Ectodermal cell (in vitro differentiated cells): ENCODE results near the gene ST3GAL4. TPM values are rescaled to one million over a fixed set of nuclear protein-coding genes. Genes with fewer than 3 reads are reported as not detected.
A peak's percentile ranks its signal among the peaks of the same experiment; 100 is the strongest.
"Not testable (repeated sequence)": the region's sequence is repeated elsewhere in the genome, so short reads cannot be mapped to it uniquely, and the experiment has no call there.

Experiments used
- H3K27ac ChIP-seq: 2 replicates; pipeline ENCODE4 v1.7.0; 2013; ENCODE audit warnings: mild to moderate bottlenecking, low read depth, low read length; ENCODE audit not compliant: insufficient read depth, poor library complexity, severe bottlenecking
- H3K27me3 ChIP-seq: 2 replicates; pipeline ENCODE4 v1.7.0; 2013; ENCODE audit warnings: mild to moderate bottlenecking, low read length; ENCODE audit not compliant: insufficient read depth, control insufficient read depth, poor library complexity, severe bottlenecking
- H3K36me3 ChIP-seq: one replicate; pipeline ENCODE4 v1.7.0; 2013; ENCODE audit warnings: low read length; ENCODE audit not compliant: control insufficient read depth, insufficient read depth
- H3K4me1 ChIP-seq: one replicate; pipeline ENCODE4 v1.7.0; 2013; ENCODE audit warnings: low read length; ENCODE audit not compliant: control insufficient read depth, insufficient read depth
- H3K4me3 ChIP-seq: 2 replicates; pipeline ENCODE4 v1.7.0; 2013; ENCODE audit warnings: low read depth, low read length, control low read depth; ENCODE audit not compliant: insufficient read depth
- H3K9me3 ChIP-seq: 2 replicates; pipeline ENCODE4 v1.7.0; 2013; ENCODE audit warnings: mild to moderate bottlenecking, low read length, moderate library complexity; ENCODE audit not compliant: control insufficient read depth
- WGBS, 2 experiments: methylation state at CpG; one replicate each; pipeline ENCODE4 v1.1.7; 2013; ENCODE audit warnings: missing lambda C conversion rate in 2 of 2; 5-methylcytosine and 5-hydroxymethylcytosine counted together
- polyA plus RNA-seq, 4 experiments: library from polyadenylated mRNA; stranded (reverse); fragments of 50-300 nt; gene quantifications; one replicate each; pipeline ENCODE4 v1.2.3, GENCODE V29; 2013

The ST3GAL4 gene, protein sequence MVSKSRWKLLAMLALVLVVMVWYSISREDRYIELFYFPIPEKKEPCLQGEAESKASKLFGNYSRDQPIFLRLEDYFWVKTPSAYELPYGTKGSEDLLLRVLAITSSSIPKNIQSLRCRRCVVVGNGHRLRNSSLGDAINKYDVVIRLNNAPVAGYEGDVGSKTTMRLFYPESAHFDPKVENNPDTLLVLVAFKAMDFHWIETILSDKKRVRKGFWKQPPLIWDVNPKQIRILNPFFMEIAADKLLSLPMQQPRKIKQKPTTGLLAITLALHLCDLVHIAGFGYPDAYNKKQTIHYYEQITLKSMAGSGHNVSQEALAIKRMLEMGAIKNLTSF
- 16.6 TPM for polyA plus RNA-seq (2013, experiment 1 of 4)
- 16.3 TPM for polyA plus RNA-seq (2013, experiment 2 of 4)
- polyA plus RNA-seq (2013, experiment 3 of 4): 13.0 TPM
- 14.2 TPM for polyA plus RNA-seq (2013, experiment 4 of 4)

DNA sequence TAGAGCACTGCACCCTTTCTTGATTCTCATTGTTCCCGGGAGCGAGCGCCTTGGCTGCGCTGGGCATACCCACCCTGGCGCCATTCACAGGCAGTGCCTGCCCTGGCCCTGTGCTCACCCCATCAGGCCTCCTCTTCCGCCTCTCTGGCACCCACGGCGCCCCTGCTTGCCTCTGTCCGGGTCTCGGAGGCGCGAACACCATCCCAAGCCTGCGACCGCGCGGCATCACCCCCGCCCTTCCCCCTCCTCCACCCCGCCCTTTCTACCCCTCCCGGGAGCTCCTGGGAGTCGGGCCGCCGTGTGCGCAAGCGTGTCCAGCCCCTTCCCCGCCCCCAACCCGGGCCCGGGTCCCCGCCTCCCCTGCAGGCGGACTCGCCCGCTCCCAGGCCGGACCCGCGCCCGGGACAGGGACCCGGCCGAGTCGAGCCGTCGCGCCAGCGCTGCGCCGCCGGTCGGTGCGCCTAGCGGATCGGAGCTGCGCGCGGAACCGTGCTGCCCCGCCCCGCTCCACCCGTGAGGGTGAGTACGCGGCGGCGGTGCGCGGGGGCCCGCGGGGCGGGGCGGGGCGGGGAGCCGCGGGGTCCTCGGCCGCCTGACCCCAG lies at the start of gene ST3GAL4:
ST3GAL4 (plus strand) TSS at position 363 of the 602 bp plus-strand sequence. CDS start 50,470 bp downstream, outside the sequence.
- H3K9me3 ChIP-seq: no peaks in the 10 kb centered on the region
- H3K36me3 ChIP-seq: no peaks in the 10 kb centered on the region
- peaks cover 26% of the 10 kb centered on the region for H3K4me1 ChIP-seq
- peak within 1 kb of the TSS; percentile 76 for H3K4me3 ChIP-seq
- peak within 1 kb of the TSS; percentile 0 for H3K27ac ChIP-seq
- WGBS, 2 experiments: 0% methylated on average over 71 of the region's 71 CpGs
- H3K27me3 ChIP-seq: no peaks in the 10 kb centered on the region

DNA sequence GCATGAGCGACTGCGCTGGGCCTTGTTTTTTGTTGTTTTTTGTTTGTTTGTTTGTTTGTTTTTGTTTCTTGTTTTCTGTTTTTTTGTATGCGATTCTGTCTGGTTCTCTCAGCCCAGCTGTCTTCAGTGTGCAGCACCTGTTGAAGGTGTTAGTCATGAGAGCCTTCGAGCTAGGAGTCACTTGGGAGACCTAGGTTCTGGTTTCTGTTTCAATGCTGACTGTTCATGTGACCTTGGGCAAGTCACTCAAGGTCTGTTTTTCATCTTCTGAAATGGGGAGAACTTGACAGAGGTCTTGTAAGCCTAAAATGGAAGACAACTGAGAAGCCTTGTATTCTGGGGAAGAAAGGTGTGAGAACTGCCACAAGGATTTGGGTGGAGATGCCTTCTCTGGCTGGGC lies 49.8 kb upstream of the ST3GAL4 start:
- no peak overlapping the region for H3K4me3 ChIP-seq
- H3K9me3 ChIP-seq: no peaks in the 10 kb centered on the region
- no peak overlapping the region for H3K27ac ChIP-seq
- no peaks in the 10 kb centered on the region for H3K4me1 ChIP-seq
- no peaks in the 10 kb centered on the region for H3K36me3 ChIP-seq
- no peaks in the 10 kb centered on the region for H3K27me3 ChIP-seq
- WGBS, 2 experiments: 94% methylated on average over 4 of the region's 4 CpGs

DNA sequence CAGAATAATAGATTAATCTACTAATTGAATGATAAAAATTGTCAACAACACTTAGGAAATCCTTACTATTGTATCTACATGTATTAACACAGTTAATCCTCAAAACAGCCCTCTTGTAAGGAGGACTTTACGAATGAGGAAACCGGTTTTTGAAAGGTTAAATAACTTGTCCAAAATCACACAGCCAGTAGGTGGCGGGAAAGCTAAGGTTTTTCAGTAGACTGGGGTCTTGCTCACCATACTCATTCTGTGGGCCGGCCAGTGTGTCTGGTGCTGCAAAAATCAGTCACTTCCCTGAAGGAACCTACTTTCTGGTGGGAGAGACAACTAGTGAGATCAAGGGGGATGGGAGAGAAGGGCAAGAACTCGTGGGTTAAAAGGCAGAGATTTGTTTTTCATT lies 47.8 kb upstream of the ST3GAL4 start:
- Histone ChIP-seq H3K27ac (no peak overlapping the region), H3K36me3 (no peaks in the 10 kb centered on the region), H3K4me3 (no peak overlapping the region), H3K27me3 (no peaks in the 10 kb centered on the region), H3K4me1 (no peaks in the 10 kb centered on the region), H3K9me3 (no peaks in the 10 kb centered on the region)
- 48 to 55% methylated on average over 5 of the region's 5 CpGs for WGBS, 2 experiments

DNA sequence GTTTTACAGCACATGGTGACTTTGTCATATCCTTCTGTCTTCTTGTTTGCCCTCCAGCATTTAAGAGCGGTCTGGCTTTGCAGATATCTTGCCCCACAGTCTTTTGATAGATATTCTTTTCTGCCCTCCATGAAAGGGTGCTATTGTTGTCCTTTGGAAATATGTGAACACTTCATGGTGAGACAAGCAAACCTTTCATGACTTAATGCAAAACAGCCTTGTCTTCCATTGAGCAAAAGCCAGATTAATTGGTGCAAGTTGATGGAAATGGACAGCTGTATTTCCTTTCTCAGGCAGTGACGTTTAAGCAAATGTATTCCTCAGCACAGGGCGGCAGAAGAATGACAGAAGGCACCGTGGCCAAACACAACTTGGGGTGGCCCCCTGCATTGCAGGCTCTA lies 47.2 kb upstream of the ST3GAL4 start:
- Histone ChIP-seq H3K36me3 (no peaks in the 10 kb centered on the region), H3K4me1 (no peaks in the 10 kb centered on the region), H3K27me3 (no peaks in the 10 kb centered on the region), H3K4me3 (no peak overlapping the region), H3K27ac (no peak overlapping the region), H3K9me3 (no peaks in the 10 kb centered on the region)
- WGBS, 2 experiments: 87 to 95% methylated on average over 4 of the region's 4 CpGs

DNA sequence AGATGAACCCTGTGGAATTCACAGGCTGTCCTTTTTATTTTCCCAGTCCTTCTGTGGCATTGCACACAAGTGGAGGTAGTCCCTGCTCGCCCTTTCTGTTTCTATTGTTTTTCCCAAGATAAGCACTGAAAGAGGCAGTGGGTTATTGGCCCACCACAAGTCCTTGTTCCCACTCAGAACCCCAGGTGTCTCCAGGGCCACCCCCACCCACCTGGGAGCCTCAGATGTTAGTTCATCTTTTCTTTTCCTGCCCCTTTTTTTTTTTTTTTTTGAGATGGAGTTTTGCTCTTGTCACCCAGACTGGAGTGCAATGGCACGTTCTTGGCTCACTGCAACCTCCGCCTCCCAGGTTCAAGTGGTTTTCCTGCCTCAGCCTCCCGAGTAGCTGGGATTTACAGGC lies 46.7 kb upstream of the ST3GAL4 start:
- H3K27ac ChIP-seq, H3K4me1 ChIP-seq, H3K9me3 ChIP-seq, H3K4me3 ChIP-seq, H3K36me3 ChIP-seq, H3K27me3 ChIP-seq: not testable (repeated sequence)
- WGBS, 2 experiments: 93 to 95% methylated on average over 4 of the region's 4 CpGs

DNA sequence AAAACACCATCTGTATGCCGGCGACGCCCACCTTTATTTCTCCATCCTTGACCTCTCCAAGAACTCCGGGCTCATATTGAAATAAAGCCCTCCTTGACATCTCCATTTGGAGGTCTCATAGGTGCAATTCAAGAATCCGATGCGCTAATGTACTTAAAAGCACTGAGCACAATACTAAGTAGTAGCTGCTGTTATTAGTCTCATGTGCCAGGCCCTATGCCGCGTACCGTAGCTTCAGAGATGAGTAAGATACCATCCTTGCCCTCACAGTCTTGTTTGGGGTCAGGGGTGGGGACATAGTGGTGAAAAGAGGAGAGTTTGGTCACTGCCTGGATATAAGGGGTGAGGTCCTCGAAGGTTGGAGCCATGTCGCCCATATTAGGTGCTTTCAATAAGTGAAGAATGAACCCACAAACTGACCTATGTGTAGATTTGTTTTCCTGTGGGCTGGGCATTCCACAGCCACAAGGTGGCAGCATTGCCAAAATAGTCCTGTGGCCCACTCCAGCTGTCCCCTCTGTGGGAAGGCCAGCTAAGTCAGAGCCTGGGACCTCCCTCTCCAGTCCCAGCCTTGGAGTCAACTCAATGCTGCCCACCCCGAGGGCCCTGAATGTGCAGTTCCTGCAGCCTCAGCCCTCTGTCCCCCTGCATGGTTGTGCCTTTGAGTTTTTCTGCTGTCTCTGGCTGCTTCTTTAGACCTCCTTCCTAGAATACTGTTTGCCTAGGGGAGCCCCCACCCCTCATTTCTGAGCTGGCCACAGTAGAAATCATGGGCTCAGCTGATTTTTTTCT lies 45.1 kb upstream of the ST3GAL4 start:
- no peak overlapping the region for H3K4me3 ChIP-seq
- no peak overlapping the region for H3K27ac ChIP-seq
- H3K27me3 ChIP-seq: no peaks in the 10 kb centered on the region
- H3K36me3 ChIP-seq: peaks cover 5% of the 10 kb centered on the region
- no peaks in the 10 kb centered on the region for H3K4me1 ChIP-seq
- H3K9me3 ChIP-seq: no peaks in the 10 kb centered on the region
- 79 to 80% methylated on average over 12 of the region's 12 CpGs for WGBS, 2 experiments

DNA sequence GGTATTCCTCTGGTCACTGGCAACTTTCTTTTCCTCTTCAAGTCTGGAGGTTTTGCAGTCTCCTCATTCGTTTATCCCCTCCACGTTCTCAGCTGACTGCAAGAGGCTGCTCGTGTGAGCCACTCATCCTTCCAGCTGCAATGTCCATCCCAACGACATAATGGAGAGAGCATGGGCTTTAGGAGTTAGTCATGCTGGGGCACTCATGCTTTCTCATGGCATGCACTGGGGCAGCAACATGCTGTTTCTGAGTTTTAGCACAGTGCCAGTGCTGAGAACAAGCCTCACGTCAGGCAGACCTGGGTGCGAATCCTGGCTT lies 44.5 kb upstream of the ST3GAL4 start:
- Histone ChIP-seq H3K4me3 (no peak overlapping the region), H3K27ac (no peak overlapping the region), H3K4me1 (no peaks in the 10 kb centered on the region), H3K36me3 (peaks cover 5% of the 10 kb centered on the region), H3K27me3 (no peaks in the 10 kb centered on the region), H3K9me3 (no peaks in the 10 kb centered on the region)
- 79 to 80% methylated on average over 6 of the region's 6 CpGs for WGBS, 2 experiments

DNA sequence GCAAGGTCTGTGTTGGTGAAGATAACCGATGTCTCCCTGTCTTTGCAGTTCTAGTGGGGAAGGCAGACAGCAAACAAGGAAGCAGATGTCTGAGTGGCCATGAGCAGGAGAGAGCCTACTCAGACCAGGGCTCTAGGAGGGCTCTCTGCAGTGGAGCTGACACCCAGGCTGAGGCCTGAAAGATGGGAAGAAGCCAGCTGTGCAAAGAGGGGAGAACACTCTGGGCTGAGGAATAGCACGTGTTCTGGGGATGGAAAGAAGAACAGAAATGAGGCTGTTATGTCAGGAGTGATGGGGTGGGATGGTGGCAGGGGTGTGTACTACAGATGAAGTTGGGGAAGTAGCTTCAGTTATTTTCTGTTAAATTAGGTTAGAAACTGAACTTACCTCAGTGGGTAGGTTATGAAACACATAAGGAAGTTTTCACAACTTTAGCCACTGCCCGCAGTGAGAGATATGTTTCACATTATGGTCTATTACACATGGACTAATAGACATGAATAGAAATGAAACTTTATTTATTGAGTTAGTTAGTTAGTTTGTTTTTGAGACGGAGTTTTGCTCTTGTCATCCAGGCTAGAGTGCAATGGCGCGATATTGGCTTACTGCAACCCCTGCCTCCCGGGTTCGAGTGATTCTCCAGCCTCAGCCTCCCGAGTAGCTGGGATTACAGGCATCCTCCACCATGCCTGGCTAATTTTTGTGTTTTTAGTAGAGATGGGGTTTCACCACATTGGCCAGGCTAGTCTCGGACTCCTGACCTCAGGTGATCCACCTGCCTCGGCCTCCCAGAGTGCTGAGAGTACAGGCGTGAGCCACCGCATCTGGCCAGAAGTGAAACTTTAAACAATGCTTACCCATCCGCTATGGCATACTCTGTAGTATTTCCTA lies 43.8 kb upstream of the ST3GAL4 start:
- 96% methylated on average over 13 to 14 of the region's 14 CpGs for WGBS, 2 experiments
- no peaks in the 10 kb centered on the region for H3K4me1 ChIP-seq
- H3K4me3 ChIP-seq: no peak overlapping the region
- H3K9me3 ChIP-seq: no peaks in the 10 kb centered on the region
- peaks cover 5% of the 10 kb centered on the region for H3K36me3 ChIP-seq
- H3K27ac ChIP-seq: no peak overlapping the region
- no peaks in the 10 kb centered on the region for H3K27me3 ChIP-seq

DNA sequence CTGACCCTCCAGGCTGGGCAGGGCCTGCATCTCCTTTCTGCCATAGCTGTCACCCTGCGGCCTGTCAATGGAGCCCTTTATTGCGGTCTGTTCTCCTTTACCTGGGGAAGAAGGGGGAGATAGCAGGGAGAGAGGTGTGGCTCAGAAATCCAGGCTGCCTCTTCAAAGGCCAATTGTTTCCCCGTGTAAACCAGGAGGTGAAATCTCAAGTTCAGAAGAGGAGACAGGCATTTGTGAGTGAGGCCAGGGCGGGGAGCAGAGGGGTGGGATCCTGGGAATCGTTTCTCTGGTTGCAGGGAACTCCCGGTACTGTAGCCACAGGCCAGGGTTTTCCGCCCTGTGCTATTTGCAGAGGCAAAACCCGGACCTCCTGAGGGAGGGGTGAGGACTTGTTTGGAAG lies 42.5 kb upstream of the ST3GAL4 start:
- Histone ChIP-seq H3K4me3 (no peak overlapping the region), H3K36me3 (peaks cover 5% of the 10 kb centered on the region), H3K27me3 (no peaks in the 10 kb centered on the region), H3K4me1 (no peaks in the 10 kb centered on the region), H3K27ac (no peak overlapping the region), H3K9me3 (no peaks in the 10 kb centered on the region)
- WGBS, 2 experiments: 94% methylated on average over 8 of the region's 8 CpGs
